Measurements from ENCODE around the gene CDK2AP2. TPM values are rescaled to one million over a fixed set of nuclear protein-coding genes. Genes with fewer than 3 reads are reported as not detected.

Gene CDK2AP2
- polyA plus RNA-seq, 1 donor from 2014 or later = 133 TPM

DNA sequence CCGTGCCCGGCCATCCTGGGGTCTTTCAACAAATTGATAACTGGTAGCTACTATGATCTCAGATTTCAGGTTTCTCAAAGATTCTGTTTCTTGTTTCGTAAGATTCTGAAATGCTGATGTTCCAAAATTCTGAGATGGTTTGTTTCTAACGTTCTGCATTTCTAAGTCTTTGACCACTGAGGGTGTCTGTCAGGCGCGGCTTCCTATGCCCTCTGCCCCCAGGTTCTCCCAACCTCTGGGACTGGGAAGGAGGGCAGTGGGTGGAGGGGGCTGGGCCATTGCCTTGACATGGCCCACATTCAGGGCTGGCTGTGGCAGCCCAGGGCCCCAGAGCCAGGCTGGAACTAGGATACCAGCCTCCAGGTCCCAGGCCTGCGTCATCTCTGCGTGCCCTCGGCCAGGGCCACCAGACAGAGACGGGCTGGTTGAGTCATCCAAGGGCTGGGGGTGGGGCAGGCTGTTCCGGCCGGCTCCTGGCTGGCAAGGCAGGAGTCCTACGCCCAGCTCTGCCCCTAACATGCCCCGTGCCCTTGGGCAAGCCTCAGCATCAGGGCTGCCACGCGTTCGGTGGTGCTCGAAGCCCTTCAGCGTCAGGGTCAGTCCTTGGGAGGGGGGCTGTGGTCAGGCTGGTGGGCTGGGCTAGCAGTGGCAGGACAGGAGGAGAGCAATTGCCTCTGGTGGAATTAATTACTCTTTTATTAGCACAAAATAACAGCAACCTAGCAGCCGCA, 44.1 kb downstream of the CDK2AP2 start:
- Mint-ChIP-seq H3K27me3 (no peaks in the 10 kb centered on the region), H3K27ac (peak overlapping the region; percentile 89 to 96 (median 96)), H3K4me3 (peak overlapping the region; percentile 86 to 96 (median 93)), H3K36me3 (no peaks in the 10 kb centered on the region), H3K4me1 (peaks cover 22 to 34% (median 34%) of the 10 kb centered on the region in 3 donors), H3K9me3 (no peaks in the 10 kb centered on the region)

DNA sequence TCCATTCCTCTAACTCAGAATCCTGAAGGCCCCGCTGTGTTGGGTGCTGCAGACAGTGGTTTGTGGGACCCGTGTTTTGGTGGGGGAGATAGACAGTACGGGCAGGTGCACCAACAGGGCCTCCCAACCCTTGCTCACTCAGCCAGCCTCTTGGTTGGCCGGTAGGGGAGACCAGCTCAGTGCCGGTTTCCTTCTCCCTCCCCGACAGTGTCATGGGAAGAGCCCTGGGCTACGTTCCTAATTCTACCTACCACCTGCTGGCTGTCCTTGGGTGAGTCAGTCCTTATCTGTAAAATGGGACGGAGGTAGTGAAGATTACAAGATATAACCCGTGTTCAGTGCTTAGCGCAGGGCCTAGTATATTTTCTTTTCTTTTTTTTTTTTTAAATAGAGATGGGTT, 44.8 kb downstream of the CDK2AP2 start:
- H3K36me3 Mint-ChIP-seq = no peaks in the 10 kb centered on the region
- no peaks in the 10 kb centered on the region for H3K9me3 Mint-ChIP-seq
- peak overlapping the region in 3 of 4 donors; percentile 49 to 91 (median 81) for H3K4me3 Mint-ChIP-seq
- no peaks in the 10 kb centered on the region for H3K27me3 Mint-ChIP-seq
- H3K27ac Mint-ChIP-seq = peak overlapping the region in 2 of 3 donors; percentile 59 to 89
- H3K4me1 Mint-ChIP-seq = peaks cover 22 to 35% (median 35%) of the 10 kb centered on the region in 3 donors

DNA sequence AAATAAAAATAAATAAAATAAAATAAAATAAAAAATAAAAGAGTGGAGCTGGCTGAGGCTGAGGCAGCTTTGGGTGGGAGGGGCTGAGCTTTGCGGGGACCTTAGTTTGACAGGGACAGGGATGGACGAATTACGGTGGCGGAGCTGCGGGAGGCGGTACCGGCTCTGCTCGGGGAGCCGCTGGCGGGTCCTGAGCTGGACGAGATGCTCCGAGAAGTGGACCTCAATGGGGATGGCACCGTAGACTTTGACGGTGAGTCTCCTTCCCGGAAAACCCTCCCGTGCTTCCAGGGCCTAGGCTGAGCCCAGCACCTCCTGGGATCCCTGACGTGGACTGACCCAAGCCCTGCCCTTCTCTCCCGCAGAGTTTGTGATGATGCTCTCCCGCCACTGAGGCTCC, 49.7 kb downstream of the CDK2AP2 start:
- H3K27me3 Mint-ChIP-seq = no peaks in the 10 kb centered on the region
- no peaks in the 10 kb centered on the region for H3K9me3 Mint-ChIP-seq
- H3K27ac Mint-ChIP-seq = peak overlapping the region; percentile 16 to 91 (median 79)
- no peak overlapping the region for H3K4me3 Mint-ChIP-seq
- peaks cover 2% of the 10 kb centered on the region for H3K36me3 Mint-ChIP-seq
- H3K4me1 Mint-ChIP-seq = peaks cover 20 to 28% (median 22%) of the 10 kb centered on the region in 3 donors

DNA sequence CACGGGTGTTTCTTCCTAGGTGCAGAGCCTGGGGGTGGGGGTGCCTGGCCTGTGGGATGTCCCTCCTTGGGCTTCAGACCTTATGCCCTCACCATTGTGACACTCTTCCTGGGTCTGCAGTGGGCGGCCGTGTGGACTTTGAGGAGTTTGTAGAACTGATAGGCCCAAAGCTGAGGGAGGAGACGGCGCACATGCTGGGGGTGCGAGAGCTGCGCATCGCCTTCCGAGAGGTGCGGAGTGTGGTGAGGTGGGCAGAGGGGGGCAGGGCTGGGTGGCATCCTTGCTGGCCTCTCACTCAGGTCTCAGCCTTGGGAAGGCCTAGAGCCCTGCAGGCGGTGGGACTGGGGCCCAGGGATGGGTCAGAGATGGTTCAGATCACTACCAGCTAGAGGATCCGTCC, 50.5 kb downstream of the CDK2AP2 start:
- Mint-ChIP-seq H3K27me3 (no peaks in the 10 kb centered on the region), H3K4me1 (peaks cover 19 to 25% (median 20%) of the 10 kb centered on the region in 3 donors), H3K9me3 (no peaks in the 10 kb centered on the region), H3K4me3 (peak overlapping the region in 2 of 4 donors; percentile 47 to 84), H3K27ac (peak overlapping the region; percentile 59 to 80 (median 67)), H3K36me3 (peaks cover 2% of the 10 kb centered on the region)

Other genes starting within 250 kb of the CDK2AP2 start
- 26.2 TPM for gene GRK2, start 241.7 kb downstream of the CDK2AP2 start, polyA plus RNA-seq
- gene ANKRD13D, start 218.9 kb downstream of the CDK2AP2 start, polyA plus RNA-seq = 17.3 TPM
- gene SSH3, start 204.6 kb downstream of the CDK2AP2 start, polyA plus RNA-seq = 5.5 TPM
- gene POLD4, start 154.6 kb downstream of the CDK2AP2 start, polyA plus RNA-seq = 384 TPM
- gene CLCF1, start 134.6 kb downstream of the CDK2AP2 start, polyA plus RNA-seq = 5.1 TPM
- 12.0 TPM for gene RAD9A, start 116.2 kb downstream of the CDK2AP2 start, polyA plus RNA-seq
- 546 TPM for gene PPP1CA, start 106.3 kb downstream of the CDK2AP2 start, polyA plus RNA-seq
- gene TBC1D10C, start 104.1 kb downstream of the CDK2AP2 start, polyA plus RNA-seq = 341 TPM
- 2.4 TPM for gene CARNS1, start 92.5 kb downstream of the CDK2AP2 start, polyA plus RNA-seq
- 65.1 TPM for gene RPS6KB2, start 79.7 kb downstream of the CDK2AP2 start, polyA plus RNA-seq
- 1,093 TPM for gene PTPRCAP, start 70.5 kb downstream of the CDK2AP2 start, polyA plus RNA-seq
- gene CORO1B, start 64.7 kb downstream of the CDK2AP2 start, polyA plus RNA-seq = 19.9 TPM
- 1.8 TPM for gene GPR152, start 55.4 kb downstream of the CDK2AP2 start, polyA plus RNA-seq
- 3.9 TPM for gene CABP4, start 52.8 kb downstream of the CDK2AP2 start, polyA plus RNA-seq
- 272 TPM for gene TMEM134, start 38.9 kb downstream of the CDK2AP2 start, polyA plus RNA-seq
- gene AIP, start 25.1 kb downstream of the CDK2AP2 start, polyA plus RNA-seq = 158 TPM
- gene PITPNM1, start 2.8 kb downstream of the CDK2AP2 start, polyA plus RNA-seq = 40.6 TPM
- gene CABP2, start 15.3 kb upstream of the CDK2AP2 start, polyA plus RNA-seq = not detected
- gene GSTP1, start 75.7 kb upstream of the CDK2AP2 start, polyA plus RNA-seq = 214 TPM
- gene NDUFV1, start 98.8 kb upstream of the CDK2AP2 start, polyA plus RNA-seq = 121 TPM
- gene NUDT8, start 121.8 kb upstream of the CDK2AP2 start, polyA plus RNA-seq = 2.9 TPM
- not detected for gene TBX10, start 131.6 kb upstream of the CDK2AP2 start, polyA plus RNA-seq
- gene ACY3, start 142.6 kb upstream of the CDK2AP2 start, polyA plus RNA-seq = 0.63 TPM
- gene ALDH3B2, start 166.5 kb upstream of the CDK2AP2 start, polyA plus RNA-seq = not detected

All from IgD-negative memory B cell (primary cell).